ENCODE results near the gene TCP11X2.
"Not testable (repeated sequence)": the region's sequence is repeated elsewhere in the genome, so short reads cannot be mapped to it uniquely, and the experiment has no call there.

GRCh38 chrX:102458615-102459014 lies 13.0 kb downstream of the TCP11X2 start:
- not testable (repeated sequence) for TF ChIP-seq CTCF (IDR thresholded peaks at IDR 0.05; ENCODE audit: insufficient read depth, low read length); POLR2AphosphoS5 (IDR thresholded peaks at IDR 0.05; ENCODE audit: low read depth); REST (IDR thresholded peaks at IDR 0.05; ENCODE audit: insufficient replicate concordance, low read depth)
